Lung (tissue), 12 donors: Measurements from ENCODE around the gene EGFLAM. TPM values are rescaled to one million over a fixed set of nuclear protein-coding genes. Genes with fewer than 3 reads are reported as not detected.

Source experiments
- ATAC-seq: fragments of 200-7000 bp; cut with Tn5 transposase; one replicate; pipeline ENCODE4 v1.9.1; 2020; ENCODE audit warnings: moderate number of reproducible peaks; ENCODE audit not compliant: insufficient read depth, low FRiP score
- DNase-seq, 3 donors: peaks; one replicate each; pipeline ENCODE4 v3.0.0-alpha.2; 2013 to 2017
- H3K27ac ChIP-seq, 2 donors: one replicate each; pipeline ENCODE4 v1.5.1; 2013; ENCODE audit warnings: mild to moderate bottlenecking in 2 of 2, moderate library complexity in 2 of 2, control low read depth in 1 of 2, inconsistent platforms in 1 of 2, low read depth in 1 of 2, low read length in 1 of 2
- H3K27me3 ChIP-seq, 3 donors: one replicate each; pipeline ENCODE4 v1.5.1; 2013; ENCODE audit warnings: low read length in 2 of 3; ENCODE audit not compliant: control insufficient read depth in 3 of 3, insufficient read depth in 3 of 3
- H3K36me3 ChIP-seq, 4 donors: one replicate each; pipeline ENCODE4 v1.5.1; 2013; ENCODE audit warnings: low read length in 4 of 4, mild to moderate bottlenecking in 1 of 4, moderate library complexity in 1 of 4; ENCODE audit not compliant: control insufficient read depth in 4 of 4, insufficient read depth in 4 of 4
- H3K4me1 ChIP-seq, 5 donors: one replicate each; pipeline ENCODE4 v1.5.1; 2013; ENCODE audit warnings: low read length in 5 of 5, mild to moderate bottlenecking in 2 of 5, moderate library complexity in 1 of 5; ENCODE audit not compliant: control insufficient read depth in 5 of 5, insufficient read depth in 5 of 5
- H3K4me3 ChIP-seq: one replicate; pipeline ENCODE4 v1.5.1; 2013; ENCODE audit warnings: mild to moderate bottlenecking, control low read depth, moderate library complexity
- H3K9ac ChIP-seq, 2 donors: one replicate each; pipeline ENCODE4 v1.5.1; 2013; ENCODE audit warnings: low read length in 2 of 2, control low read depth in 1 of 2; ENCODE audit not compliant: insufficient read depth in 1 of 2
- H3K9me3 ChIP-seq, 4 donors: one replicate each; pipeline ENCODE4 v1.5.1; 2013; ENCODE audit warnings: low read length in 3 of 4, mild to moderate bottlenecking in 1 of 4, moderate library complexity in 1 of 4; ENCODE audit not compliant: control insufficient read depth in 4 of 4, insufficient read depth in 3 of 4
- WGBS, 2 donors: extraction: QIAGEN DNeasy Blood & Tissue Kit; methylation state at CpG; one replicate each; pipeline ENCODE4 v1.1.7; 2013; 5-methylcytosine and 5-hydroxymethylcytosine counted together
- polyA plus RNA-seq, 2 donors: library from polyadenylated mRNA; stranded (reverse); fragments of 200-250 nt; gene quantifications; one replicate each; pipeline ENCODE4 v1.2.1, GENCODE V29; 2013
- total RNA-seq, 2 donors: library from RNA; depleted of rRNA in 1 of 2; stranded (reverse); fragments of >200 nt in 1 of 2; gene quantifications; one replicate each; pipeline ENCODE4 v1.2.1, GENCODE V29; 2014 to 2021
- TF ChIP-seq, protein P1 (sequence below): IDR thresholded peaks from 2 replicates; pipeline ENCODE4 v1.5.1; 2012; ENCODE audit warnings: mild to moderate bottlenecking; ENCODE audit errors: control extremely low read depth, extremely low read depth
- donor health status: control.
- donor health status: control.
- donor health status: Bipolar disorder and iron deficiency.
- donor health status: healthy.
- donor health status: DM: yes; HTN: yes; CAD: no.

The EGFLAM gene
- total and polyA plus RNA-seq, 4 donors = 0.41 to 7.6 (median 1.3) TPM

DNA sequence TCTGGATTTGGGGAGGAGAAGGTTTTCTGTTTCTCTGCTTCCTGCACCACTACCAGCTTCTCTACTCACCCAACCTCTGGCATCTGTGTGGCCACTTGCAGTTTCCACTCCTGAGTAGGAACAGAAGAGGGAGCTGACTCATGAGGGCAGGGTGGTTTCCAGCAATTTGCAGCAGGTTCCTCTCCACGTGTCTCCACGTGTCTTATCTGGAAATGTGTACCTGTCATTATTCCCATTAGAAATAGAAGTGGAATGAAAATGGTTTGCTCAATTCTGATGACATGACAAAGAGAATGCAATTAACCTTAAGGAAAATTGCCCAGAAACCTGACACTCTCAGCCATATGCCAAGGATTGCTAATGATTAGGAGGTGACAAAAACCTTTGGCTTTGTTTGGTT lies 33.0 kb downstream of the EGFLAM start:
- DNase-seq (no peak), ATAC-seq (no peak)
- Histone ChIP-seq H3K9me3 (peaks cover 0 to 5% (median 0%) of the 10 kb centered on the region in 4 donors), H3K4me1 (no peaks in the 10 kb centered on the region), H3K36me3 (no peaks in the 10 kb centered on the region), H3K4me3 (no peak overlapping the region), H3K27me3 (peaks cover 0 to 15% (median 8%) of the 10 kb centered on the region in 3 donors), H3K9ac (no peak overlapping the region), H3K27ac (no peak overlapping the region)
- WGBS, 2 donors = 36 to 50% methylated on average over 2 of the region's 2 CpGs
- TF ChIP-seq, protein P1, sequence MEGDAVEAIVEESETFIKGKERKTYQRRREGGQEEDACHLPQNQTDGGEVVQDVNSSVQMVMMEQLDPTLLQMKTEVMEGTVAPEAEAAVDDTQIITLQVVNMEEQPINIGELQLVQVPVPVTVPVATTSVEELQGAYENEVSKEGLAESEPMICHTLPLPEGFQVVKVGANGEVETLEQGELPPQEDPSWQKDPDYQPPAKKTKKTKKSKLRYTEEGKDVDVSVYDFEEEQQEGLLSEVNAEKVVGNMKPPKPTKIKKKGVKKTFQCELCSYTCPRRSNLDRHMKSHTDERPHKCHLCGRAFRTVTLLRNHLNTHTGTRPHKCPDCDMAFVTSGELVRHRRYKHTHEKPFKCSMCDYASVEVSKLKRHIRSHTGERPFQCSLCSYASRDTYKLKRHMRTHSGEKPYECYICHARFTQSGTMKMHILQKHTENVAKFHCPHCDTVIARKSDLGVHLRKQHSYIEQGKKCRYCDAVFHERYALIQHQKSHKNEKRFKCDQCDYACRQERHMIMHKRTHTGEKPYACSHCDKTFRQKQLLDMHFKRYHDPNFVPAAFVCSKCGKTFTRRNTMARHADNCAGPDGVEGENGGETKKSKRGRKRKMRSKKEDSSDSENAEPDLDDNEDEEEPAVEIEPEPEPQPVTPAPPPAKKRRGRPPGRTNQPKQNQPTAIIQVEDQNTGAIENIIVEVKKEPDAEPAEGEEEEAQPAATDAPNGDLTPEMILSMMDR = no peak

GRCh38 chr5:38292228-38292627 lies 33.9 kb downstream of the EGFLAM start:
- ATAC-seq (no peak), DNase-seq (no peak)
- Histone ChIP-seq H3K9me3 (peaks cover 0 to 5% (median 0%) of the 10 kb centered on the region in 4 donors), H3K27me3 (peaks cover 0 to 15% (median 8%) of the 10 kb centered on the region in 3 donors), H3K4me3 (no peak overlapping the region), H3K4me1 (peaks cover 0 to 1% (median 0%) of the 10 kb centered on the region in 5 donors), H3K27ac (no peak overlapping the region), H3K9ac (no peak overlapping the region), H3K36me3 (no peaks in the 10 kb centered on the region)
- TF ChIP-seq, protein P1 = no peak
- 80 to 86% methylated on average over 3 of the region's 3 CpGs for WGBS, 2 donors

- TF ChIP-seq, protein P1 = no peak
- Histone ChIP-seq H3K9ac (no peak overlapping the region), H3K4me1 (peaks cover 0 to 16% (median 0%) of the 10 kb centered on the region in 5 donors), H3K27me3 (peaks cover 0 to 2% (median 0%) of the 10 kb centered on the region in 3 donors), H3K27ac (no peak overlapping the region), H3K9me3 (peaks cover 0 to 4% (median 0%) of the 10 kb centered on the region in 4 donors), H3K36me3 (no peaks in the 10 kb centered on the region), H3K4me3 (no peak overlapping the region)
- WGBS, 2 donors = 93 to 95% methylated on average over 2 of the region's 2 CpGs
- DNase-seq = no peak
- no peak for ATAC-seq
These were observed 37.4 kb downstream of the EGFLAM start for GRCh38 chr5:38295751-38296150.
